H9 (cell line): ENCODE data around the gene CLIP4. TPM values are rescaled to one million over a fixed set of nuclear protein-coding genes. Genes with fewer than 3 reads are reported as not detected.

Source experiments
- DNase-seq: peaks from one replicate; pipeline ENCODE4 v3.0.0-alpha.2; 2017
- H2AFZ ChIP-seq: one replicate; pipeline ENCODE4 v1.6.1; 2013; ENCODE audit warnings: mild to moderate bottlenecking, low read length, control low read depth, moderate library complexity
- H2AK5ac ChIP-seq: 2 replicates; pipeline ENCODE4 v1.6.1; 2013; ENCODE audit warnings: low read length, control low read depth, mixed read lengths; ENCODE audit not compliant: insufficient read length
- H2BK120ac ChIP-seq: one replicate; pipeline ENCODE4 v1.6.1; 2013; ENCODE audit warnings: low read depth, mild to moderate bottlenecking, low read length, control low read depth, inconsistent platforms; ENCODE audit not compliant: poor library complexity, severe bottlenecking
- H2BK12ac ChIP-seq: 2 replicates; pipeline ENCODE4 v1.6.1; 2013; ENCODE audit warnings: low read length, control low read depth, mixed read lengths, low read depth; ENCODE audit not compliant: insufficient read length
- H2BK15ac ChIP-seq: 2 replicates; pipeline ENCODE4 v1.6.1; 2013; ENCODE audit warnings: low read depth, low read length, control low read depth
- H2BK20ac ChIP-seq: one replicate; pipeline ENCODE4 v1.6.1; 2013; ENCODE audit warnings: low read depth, mild to moderate bottlenecking, low read length, control low read depth, inconsistent platforms; ENCODE audit not compliant: poor library complexity, severe bottlenecking
- H2BK5ac ChIP-seq: 2 replicates; pipeline ENCODE4 v1.6.1; 2013; ENCODE audit warnings: low read length, control low read depth, mixed read lengths; ENCODE audit not compliant: insufficient read length
- H3K14ac ChIP-seq: 2 replicates; pipeline ENCODE4 v1.6.1; 2013; ENCODE audit warnings: low read length, control low read depth; ENCODE audit not compliant: insufficient read depth
- H3K18ac ChIP-seq: 2 replicates; pipeline ENCODE4 v1.6.1; 2013; ENCODE audit warnings: low read depth, mild to moderate bottlenecking, mixed read lengths, low read length, control low read depth; ENCODE audit not compliant: insufficient read length
- H3K23ac ChIP-seq: 2 replicates; pipeline ENCODE4 v1.6.1; 2013; ENCODE audit warnings: low read length, control low read depth, mixed read lengths, low read depth; ENCODE audit not compliant: insufficient read length
- H3K23me2 ChIP-seq: 2 replicates; pipeline ENCODE4 v1.6.1; 2013; ENCODE audit warnings: low read depth, mild to moderate bottlenecking, mixed read lengths, low read length, control low read depth; ENCODE audit not compliant: insufficient read length, poor library complexity, severe bottlenecking
- H3K27ac ChIP-seq: 2 replicates; pipeline ENCODE4 v1.5.1; 2013; ENCODE audit warnings: low read length, control low read depth, mixed read lengths, low read depth; ENCODE audit not compliant: insufficient read length
- H3K27me3 ChIP-seq: 2 replicates; pipeline ENCODE4 v1.6.1; 2013; ENCODE audit warnings: low read length, control low read depth, inconsistent platforms; ENCODE audit not compliant: insufficient read depth
- H3K4ac ChIP-seq: 2 replicates; pipeline ENCODE4 v1.6.1; 2013; ENCODE audit warnings: low read depth, mild to moderate bottlenecking, control low read depth, inconsistent platforms, low read length, moderate library complexity
- H3K4me1 ChIP-seq: 2 replicates; pipeline ENCODE4 v1.6.1; 2013; ENCODE audit warnings: low read length, control low read depth, inconsistent platforms; ENCODE audit not compliant: insufficient read depth
- H3K4me2 ChIP-seq: 2 replicates; pipeline ENCODE4 v1.6.1; 2013; ENCODE audit warnings: low read length, control low read depth, mixed read lengths; ENCODE audit not compliant: insufficient read length, insufficient read depth
- H3K56ac ChIP-seq: 2 replicates; pipeline ENCODE4 v1.6.1; 2013; ENCODE audit warnings: low read depth, mild to moderate bottlenecking, mixed read lengths, low read length, control low read depth; ENCODE audit not compliant: insufficient read length
- H3K79me1 ChIP-seq: 2 replicates; pipeline ENCODE4 v1.6.1; 2013; ENCODE audit warnings: low read depth, mild to moderate bottlenecking, moderate library complexity, low read length, control low read depth, inconsistent platforms; ENCODE audit not compliant: insufficient read depth, poor library complexity, severe bottlenecking
- H3K79me2 ChIP-seq: 2 replicates; pipeline ENCODE4 v1.6.1; 2013; ENCODE audit warnings: low read length, control low read depth, inconsistent platforms; ENCODE audit not compliant: insufficient read depth
- H3K9ac ChIP-seq: 2 replicates; pipeline ENCODE4 v1.6.1; 2013; ENCODE audit warnings: low read length, control low read depth, mixed read lengths; ENCODE audit not compliant: insufficient read length; ENCODE audit errors: extremely low read depth
- H3K9me3 ChIP-seq: one replicate; pipeline ENCODE4 v1.6.1; 2013; ENCODE audit warnings: low read depth, low read length, inconsistent platforms; ENCODE audit not compliant: control insufficient read depth
- H3T11ph ChIP-seq: one replicate; pipeline ENCODE4 v1.6.1; 2013; ENCODE audit warnings: mild to moderate bottlenecking, low read length, control low read depth, inconsistent platforms
- H4K20me1 ChIP-seq: one replicate; pipeline ENCODE4 v1.6.1; 2013; ENCODE audit not compliant: control insufficient read depth, insufficient read length, insufficient read depth
- H4K5ac ChIP-seq: 2 replicates; pipeline ENCODE4 v1.6.1; 2013; ENCODE audit warnings: low read depth, mild to moderate bottlenecking, mixed read lengths, low read length, control low read depth; ENCODE audit not compliant: insufficient read length
- H4K8ac ChIP-seq: replicated peaks from 2 replicates; pipeline ENCODE4 v1.6.1; 2013; ENCODE audit warnings: low read length, control low read depth, mixed read lengths, low read depth; ENCODE audit not compliant: insufficient read length
- H4K91ac ChIP-seq: 2 replicates; pipeline ENCODE4 v1.6.1; 2013; ENCODE audit warnings: low read depth, mild to moderate bottlenecking, moderate library complexity, mixed read lengths, low read length, control low read depth; ENCODE audit not compliant: insufficient read length
- H3K27ac Mint-ChIP-seq, 3 experiments: 2 replicates in 2 of 3; 3 replicates in 1 of 3; pipeline ENCODE4 v1.8.0; 2020 to 2021; ENCODE audit warnings: mixed read lengths in 3 of 3, mild to moderate bottlenecking in 1 of 3, moderate library complexity in 1 of 3
- H3K27me3 Mint-ChIP-seq: 2 replicates; pipeline ENCODE4 v1.8.0; 2021; ENCODE audit warnings: low read depth, mild to moderate bottlenecking, moderate library complexity, mixed read lengths
- H3K36me3 Mint-ChIP-seq, 3 experiments: 2 replicates in 2 of 3; 3 replicates in 1 of 3; pipeline ENCODE4 v1.8.0; 2020 to 2021; ENCODE audit warnings: low read depth in 3 of 3, mixed read lengths in 3 of 3; ENCODE audit not compliant: insufficient read depth in 1 of 3
- H3K4me1 Mint-ChIP-seq, 2 experiments: 2 replicates each; pipeline ENCODE4 v1.8.0; 2020; ENCODE audit warnings: mixed read lengths in 2 of 2
- H3K4me3 Mint-ChIP-seq, 2 experiments: 2 replicates in 1 of 2; 3 replicates in 1 of 2; pipeline ENCODE4 v1.8.0; 2020 to 2021; ENCODE audit warnings: mild to moderate bottlenecking in 2 of 2, mixed read lengths in 2 of 2, moderate library complexity in 1 of 2
- H3K9me3 Mint-ChIP-seq, 2 experiments: 2 replicates in 1 of 2; 3 replicates in 1 of 2; pipeline ENCODE4 v1.8.0; 2020; ENCODE audit warnings: mild to moderate bottlenecking in 2 of 2, mixed read lengths in 2 of 2, moderate library complexity in 1 of 2
- CTCF ChIP-seq: fragments of 200-600 bp; sonication (generic); conservative IDR thresholded peaks from 3 replicates; pipeline ENCODE4 v1.8.0; 2021; ENCODE audit warnings: antibody characterized with exemption, mild to moderate bottlenecking
- WGBS: extraction: QIAGEN DNeasy Blood & Tissue Kit; methylation state at CpG from one replicate; pipeline ENCODE4 v1.1.7; 2013; ENCODE audit warnings: missing lambda C conversion rate, low lambda C conversion rate, mixed read lengths; ENCODE audit not compliant: insufficient read length; ENCODE audit errors: extremely low coverage; 5-methylcytosine and 5-hydroxymethylcytosine counted together
- total RNA-seq: library from RNA; stranded (reverse); gene quantifications from 2 replicates; pipeline ENCODE4 v1.2.1, GENCODE V29; 2021

CLIP4 gene
- total RNA-seq, 1 experiment from 2014 or later = 0.66 TPM

GRCh38 chr2:29109246-29109645 lies 6.0 kb upstream of the CLIP4 start:
- H3K36me3 Mint-ChIP-seq = no peaks in the 10 kb centered on the region
- H3K14ac ChIP-seq = no peak overlapping the region
- H3K79me2 ChIP-seq = no peaks in the 10 kb centered on the region
- no peak overlapping the region for H3K4ac ChIP-seq
- H3T11ph ChIP-seq = no peak overlapping the region
- H2BK20ac ChIP-seq = no peak overlapping the region
- H3K27ac ChIP-seq = no peak overlapping the region
- peaks cover 11% of the 10 kb centered on the region; the same call in 1 of the 2 replicates for H3K27me3 ChIP-seq
- no peak overlapping the region for H2AFZ ChIP-seq
- no peaks in the 10 kb centered on the region for H3K4me1 ChIP-seq
- no peak overlapping the region for H2AK5ac ChIP-seq
- H3K56ac ChIP-seq = no peak overlapping the region
- no peak for DNase-seq
- no CpG with 5 or more reads among the region's 2 CpGs for WGBS
- H3K27me3 Mint-ChIP-seq = peaks cover 40% of the 10 kb centered on the region
- H2BK120ac ChIP-seq = no peak overlapping the region
- no peak overlapping the region for H4K8ac ChIP-seq
- H4K5ac ChIP-seq = no peak overlapping the region
- no peak overlapping the region for H2BK5ac ChIP-seq
- no peaks in the 10 kb centered on the region for H4K20me1 ChIP-seq
- no peak overlapping the region for H3K23ac ChIP-seq
- no peak overlapping the region for H3K18ac ChIP-seq
- H2BK12ac ChIP-seq = no peak overlapping the region
- no peaks in the 10 kb centered on the region for H3K23me2 ChIP-seq
- H3K9me3 Mint-ChIP-seq = no peaks in the 10 kb centered on the region
- H4K91ac ChIP-seq = no peak overlapping the region
- no peak overlapping the region for H3K9ac ChIP-seq
- H3K4me2 ChIP-seq = no peak overlapping the region
- no peak overlapping the region for H2BK15ac ChIP-seq
- no peaks in the 10 kb centered on the region for H3K9me3 ChIP-seq
- TF ChIP-seq CTCF = no peak
- H3K79me1 ChIP-seq = no peaks in the 10 kb centered on the region
- H3K27ac Mint-ChIP-seq = no peak overlapping the region
- no peak overlapping the region for H3K4me3 Mint-ChIP-seq
- H3K4me1 Mint-ChIP-seq = no peaks in the 10 kb centered on the region
